ENCODE data around the gene COMMD3.

COMMD3 gene

DNA sequence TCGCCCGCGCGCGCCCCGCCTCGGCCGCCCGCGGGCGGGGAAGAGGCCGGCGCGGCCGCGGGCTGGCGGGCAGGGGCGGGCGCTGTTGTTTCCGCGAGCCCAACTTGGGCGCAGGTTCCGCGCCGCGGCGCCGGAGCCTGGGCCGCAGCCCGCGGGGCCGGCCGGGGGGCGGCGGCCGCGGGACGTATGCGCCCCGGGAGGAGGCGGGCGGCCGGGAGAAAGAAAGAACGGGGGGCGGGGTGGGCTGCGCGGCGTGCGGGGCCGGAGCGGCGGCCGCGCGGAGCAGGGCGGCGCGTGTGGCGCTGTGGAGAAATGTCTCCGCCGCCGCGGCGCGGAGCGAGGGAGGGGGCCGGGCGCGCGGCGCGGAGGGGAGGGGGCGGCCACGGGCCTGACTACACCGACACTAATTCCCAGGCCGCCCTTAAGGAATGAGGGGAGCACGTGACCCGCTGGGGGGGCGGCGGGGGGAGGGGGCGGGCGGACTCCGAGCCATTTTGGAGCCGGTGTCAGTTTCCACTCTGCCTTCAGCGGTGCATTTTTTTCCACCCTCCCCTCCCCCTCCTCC, 4.5 kb downstream of the COMMD3 start, which contains the start of gene BMI1:
BMI1 (plus strand) TSS at position 509 of the 565 bp plus-strand sequence. CDS start 5,351 bp downstream, outside the sequence.
- peak; percentile 13 to 84 for DNase-seq

DNA sequence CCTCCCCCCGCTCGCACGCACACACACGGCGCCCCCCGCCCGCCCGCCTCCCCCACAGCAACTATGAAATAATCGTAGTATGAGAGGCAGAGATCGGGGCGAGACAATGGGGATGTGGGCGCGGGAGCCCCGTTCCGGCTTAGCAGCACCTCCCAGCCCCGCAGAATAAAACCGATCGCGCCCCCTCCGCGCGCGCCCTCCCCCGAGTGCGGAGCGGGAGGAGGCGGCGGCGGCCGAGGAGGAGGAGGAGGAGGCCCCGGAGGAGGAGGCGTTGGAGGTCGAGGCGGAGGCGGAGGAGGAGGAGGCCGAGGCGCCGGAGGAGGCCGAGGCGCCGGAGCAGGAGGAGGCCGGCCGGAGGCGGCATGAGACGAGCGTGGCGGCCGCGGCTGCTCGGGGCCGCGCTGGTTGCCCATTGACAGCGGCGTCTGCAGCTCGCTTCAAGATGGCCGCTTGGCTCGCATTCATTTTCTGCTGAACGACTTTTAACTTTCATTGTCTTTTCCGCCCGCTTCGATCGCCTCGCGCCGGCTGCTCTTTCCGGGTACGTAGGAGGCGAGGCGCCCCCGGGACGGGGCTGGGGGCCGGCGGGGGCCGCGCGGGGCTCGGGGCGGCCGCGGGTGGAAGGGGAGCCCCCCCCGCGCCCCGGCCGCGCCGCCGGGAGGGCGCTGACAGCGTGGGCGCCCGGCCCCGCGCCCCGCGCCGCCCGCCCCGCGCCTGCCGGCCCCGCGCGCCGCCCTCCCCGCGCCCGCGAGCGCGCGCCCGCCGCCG, 5.2 kb downstream of the COMMD3 start:
- DNase-seq = peak in 1 of 2 experiments; percentile 69

- DNase-seq = peak in 1 of 2 experiments; percentile 35
Measured at GRCh38 chr10:22321924-22322640, 5.9 kb downstream of the COMMD3 start.

GRCh38 chr10:22322641-22323160, 6.5 kb downstream of the COMMD3 start:
- no peak for DNase-seq

DNA sequence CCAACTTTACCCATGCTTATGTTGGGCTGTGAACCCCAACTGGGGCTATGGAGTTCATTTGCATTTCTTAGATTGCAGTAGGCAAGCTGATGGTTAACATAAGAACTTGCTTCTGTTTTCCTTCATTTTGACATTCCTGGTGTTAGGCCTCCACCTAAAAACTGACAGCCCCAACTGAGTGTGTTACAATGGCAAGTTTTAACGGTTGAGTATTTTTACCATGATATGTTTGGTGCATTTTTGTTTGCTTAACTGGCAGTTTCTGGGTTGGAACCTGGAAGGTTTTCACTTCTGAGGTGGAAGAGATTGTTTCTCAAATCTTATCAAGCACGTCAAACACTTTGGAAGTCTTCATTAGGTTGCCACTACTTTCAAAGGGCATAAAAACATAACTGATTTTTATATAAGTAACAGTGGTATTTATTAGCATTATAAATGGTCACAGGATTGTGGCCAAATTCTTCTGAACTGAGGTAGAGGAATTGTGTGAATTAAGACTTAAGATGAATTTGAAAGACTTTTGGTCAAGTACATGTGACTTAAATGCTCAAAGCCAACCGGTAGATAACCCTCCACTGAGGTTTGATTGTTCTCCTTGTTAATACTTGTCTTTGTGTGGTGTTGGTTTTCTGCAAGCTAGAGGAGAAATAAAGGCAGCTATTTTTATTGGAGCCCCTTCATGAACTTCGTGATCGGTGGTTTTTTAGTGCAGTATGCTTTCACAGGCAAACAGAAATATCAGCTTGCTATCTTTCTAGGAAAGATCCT, 7.5 kb downstream of the COMMD3 start:
- DNase-seq = no peak

DNA sequence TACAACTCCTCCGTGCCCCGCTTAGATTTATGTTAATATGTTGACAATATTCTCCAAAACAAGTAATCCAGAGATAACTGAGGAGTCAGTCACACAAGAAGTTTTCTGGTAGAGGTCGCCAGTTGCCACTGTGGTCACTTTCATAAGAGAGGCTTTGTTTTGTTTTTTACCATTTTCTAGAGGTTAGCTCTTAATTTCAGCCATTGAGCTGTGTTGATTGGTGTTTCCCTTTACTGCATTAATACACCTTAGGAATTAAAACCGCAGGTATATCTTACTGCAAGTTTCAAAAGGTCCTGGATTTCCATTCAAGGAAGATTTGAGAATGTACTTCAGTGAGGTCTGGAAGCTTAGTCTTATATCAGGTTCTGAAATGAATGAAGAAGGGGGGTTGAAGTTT, 8.2 kb downstream of the COMMD3 start:
- no peak for DNase-seq

- DNase-seq = no peak
Measured at GRCh38 chr10:22324893-22325271, 8.7 kb downstream of the COMMD3 start.

DNA sequence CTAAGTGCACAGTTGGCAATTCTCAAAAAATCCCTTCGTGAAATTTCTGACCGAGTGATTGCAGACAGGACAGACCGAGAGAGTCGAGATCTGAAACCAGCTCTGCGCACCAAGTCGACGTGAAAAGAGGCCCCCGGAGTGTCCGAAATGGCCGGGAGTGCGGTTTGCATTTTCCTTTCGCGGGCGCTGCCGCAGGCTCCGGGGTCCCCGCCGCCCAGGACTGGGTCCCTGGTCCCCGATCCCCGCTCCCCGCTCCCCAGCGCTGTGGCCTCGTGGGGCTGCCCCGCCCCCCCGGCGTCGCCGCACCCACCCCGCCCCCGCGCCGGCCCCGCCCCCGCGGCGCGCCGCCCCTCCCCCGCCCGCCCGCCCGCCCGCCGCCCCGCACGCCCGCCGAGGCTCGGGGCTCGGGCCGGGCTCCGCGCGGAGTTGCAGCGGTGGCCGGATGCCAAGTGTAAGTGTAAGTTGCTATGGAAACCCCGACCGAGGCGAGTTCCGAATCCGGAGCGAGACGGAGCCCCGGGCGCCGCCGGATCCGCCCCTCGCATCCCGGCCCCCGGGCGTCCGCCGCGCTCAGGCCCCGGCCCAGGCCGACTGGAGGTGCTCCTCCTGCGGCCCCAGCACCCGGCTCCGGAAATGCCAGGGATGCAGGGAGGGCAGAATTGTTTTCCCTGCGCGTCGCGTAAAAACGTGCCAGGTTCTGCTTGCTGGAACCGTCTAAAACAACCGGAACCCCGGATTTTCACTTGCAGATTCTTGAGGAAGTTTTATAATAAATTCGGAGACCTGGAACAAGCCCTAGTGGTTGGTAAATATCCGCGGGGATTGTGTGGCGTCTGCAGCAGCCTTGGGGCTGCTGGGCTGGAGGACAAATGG, 9.3 kb downstream of the COMMD3 start:
- DNase-seq = peak in 1 of 2 experiments; percentile 53

- DNase-seq = no peak
Measured at GRCh38 chr10:22326145-22326702, 10.0 kb downstream of the COMMD3 start.

- no peak for DNase-seq
Measured at GRCh38 chr10:22329150-22329549, 13.0 kb downstream of the COMMD3 start.

DNA sequence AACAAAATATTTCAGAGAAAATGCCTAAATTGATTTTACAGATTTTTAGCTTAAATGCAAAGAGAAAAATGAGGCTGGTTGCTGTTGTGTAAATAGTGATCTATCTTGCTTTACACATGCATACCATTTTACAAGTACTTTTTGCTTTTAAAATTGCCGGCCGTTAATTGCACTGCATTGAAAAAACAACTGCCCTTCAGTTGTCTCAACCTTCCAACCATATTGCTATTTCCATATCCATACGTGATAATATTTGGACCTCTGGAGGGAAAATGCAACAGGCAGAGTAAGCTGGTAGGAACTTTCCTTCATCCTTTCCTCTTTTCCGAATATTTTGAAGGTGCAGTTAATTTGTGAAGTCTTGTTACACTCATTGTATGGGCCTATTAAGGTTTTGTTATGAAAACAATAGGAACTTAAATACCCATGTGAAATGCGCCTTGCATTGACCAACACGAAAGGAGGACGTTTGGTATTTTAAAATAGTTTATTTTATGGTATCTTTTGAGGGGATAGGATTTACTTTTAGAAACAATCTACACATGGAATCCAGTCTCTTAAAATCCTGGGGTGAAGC, 16.0 kb downstream of the COMMD3 start:
- DNase-seq = no peak

- no peak for DNase-seq
Measured at GRCh38 chr10:22333167-22333974, 17.2 kb downstream of the COMMD3 start.

DNA sequence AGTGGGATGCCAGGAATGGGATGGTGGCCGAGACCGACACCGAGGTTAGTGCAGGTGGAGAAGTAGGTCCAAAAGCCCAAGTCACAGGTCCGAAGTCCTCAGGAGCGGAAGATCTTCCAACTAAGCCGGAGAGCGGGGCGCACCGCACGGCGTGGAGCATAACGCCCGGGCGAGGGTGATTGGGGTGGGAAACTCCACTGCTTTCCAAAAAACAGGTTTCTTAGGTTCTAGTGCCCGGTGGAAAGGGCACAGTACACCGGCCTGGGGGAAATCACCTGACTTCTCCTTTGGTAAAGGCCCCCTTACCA, 17.7 kb downstream of the COMMD3 start:
- DNase-seq = no peak

DNA sequence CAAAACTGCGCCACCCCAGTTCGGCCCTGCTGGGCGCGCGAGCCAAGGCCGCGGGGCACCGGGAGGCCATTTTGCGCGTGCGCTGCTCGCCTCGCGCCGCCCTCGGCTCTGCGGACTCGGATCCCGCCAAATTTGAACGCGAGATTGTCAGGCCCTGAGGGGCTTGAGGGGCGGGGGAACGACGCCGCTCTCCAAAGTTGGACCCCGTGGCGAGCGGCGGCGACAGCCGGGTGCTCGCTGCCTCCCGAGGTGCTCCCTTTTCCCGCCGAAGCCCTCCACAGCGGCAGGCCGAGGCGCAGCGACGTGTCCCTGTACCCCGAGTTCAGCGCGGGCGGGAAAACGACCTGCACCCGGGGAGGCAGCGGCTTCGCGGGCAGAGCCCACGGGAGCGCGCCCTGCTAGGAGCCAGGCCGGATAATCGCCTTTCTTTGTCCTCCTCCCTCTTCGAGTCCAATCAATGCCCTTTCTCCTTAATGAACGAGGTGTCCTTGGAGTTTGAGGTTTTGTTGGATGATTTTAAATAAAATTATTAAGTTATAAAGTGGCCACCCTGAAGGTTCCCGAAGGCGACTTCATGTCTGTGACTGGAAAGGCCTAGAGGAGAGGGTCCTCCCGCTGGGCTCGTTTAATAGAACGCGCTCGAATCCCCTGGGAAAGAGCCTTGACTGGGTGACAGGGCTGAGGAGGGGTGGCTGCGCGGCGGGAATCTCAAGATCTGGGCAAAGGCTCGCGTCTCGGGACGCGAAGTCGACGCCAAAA, 18.4 kb downstream of the COMMD3 start:
- no peak for DNase-seq

GRCh38 chr10:22335173-22335933, 19.2 kb downstream of the COMMD3 start:
- DNase-seq = no peak

DNA sequence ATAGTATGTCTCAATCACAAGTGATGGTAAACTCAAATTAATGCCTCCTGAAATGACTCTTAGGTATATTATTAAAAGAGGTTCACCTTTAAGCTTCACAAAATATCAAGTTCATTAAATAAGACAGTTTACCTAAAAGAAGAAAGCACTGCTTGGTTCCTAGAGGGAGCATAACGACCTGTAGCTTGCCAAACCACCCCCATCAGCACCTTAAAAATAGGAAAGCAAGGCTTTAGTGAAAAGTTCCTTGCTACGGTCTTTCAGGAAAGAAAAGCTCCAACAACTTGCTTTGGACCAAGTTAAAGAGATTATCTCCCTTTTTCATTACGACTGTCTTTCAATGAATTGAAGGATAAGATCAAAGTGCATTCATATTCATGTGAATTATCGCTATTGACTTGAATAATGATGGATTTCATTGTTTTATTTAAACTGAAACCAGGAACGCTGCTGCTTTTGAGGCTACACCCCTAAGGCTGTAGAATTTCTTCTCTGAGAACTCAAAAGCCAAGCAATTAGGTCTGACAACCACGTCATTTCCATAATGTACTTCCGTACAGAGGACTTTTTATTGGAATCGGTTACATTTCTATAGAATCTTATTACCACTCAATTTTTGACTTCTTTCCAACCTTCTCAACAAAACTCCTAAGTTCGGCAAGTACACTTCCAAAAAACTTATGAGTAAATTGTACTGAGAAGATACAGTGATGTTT, 22.2 kb downstream of the COMMD3 start:
- DNase-seq = no peak

GRCh38 chr10:22338931-22339330, 22.7 kb downstream of the COMMD3 start:
- no peak for DNase-seq

- no peak for DNase-seq
Measured at GRCh38 chr10:22339761-22340328, 23.7 kb downstream of the COMMD3 start.

Data from NCI-H446 (cell line).